Endothelial cell of umbilical vein (primary cell): Measurements from ENCODE around the gene ZNF213. TPM values are rescaled to one million over a fixed set of nuclear protein-coding genes. Genes with fewer than 3 reads are reported as not detected.

Experiments used
- BruUV-seq: library from RNA; stranded (reverse); fragments of 400-500 nt; replicated peaks from 2 replicates; lab custom pipeline; 2021; lab: Mats Ljungman, UMichigan
- CTCF ChIA-PET: fragments of 300-600, 350-600 bp; sonication (Branson Sonifier 250); formaldehyde crosslinking; loops from one replicate; lab custom pipeline; 2021; ENCODE audit warnings: antibody characterized with exemption, inconsistent platforms; lab: Charles Lee
- POLR2A ChIA-PET: fragments of 300-600, 350-600 bp; sonication (Branson Sonifier 250); formaldehyde crosslinking; loops from one replicate; lab custom pipeline; 2021; ENCODE audit warnings: antibody characterized with exemption, inconsistent platforms; lab: Charles Lee
- DNase-seq: peaks from one replicate; pipeline ENCODE4 v3.0.0-alpha.2; 2011; ENCODE audit warnings: low read depth, low spot score
- FAIRE-seq: peaks from 2 replicates; lab custom pipeline; 2011; peaks lifted over from hg19 to GRCh38; lab: Jason Lieb, UNC
- H2AFZ ChIP-seq: 2 replicates; pipeline ENCODE4 v1.6.0; 2012; ENCODE audit warnings: low read depth, low read length, control low read depth, inconsistent platforms
- H3K27ac ChIP-seq: 2 replicates; pipeline ENCODE4 v1.5.1; 2011; ENCODE audit warnings: low read depth, mild to moderate bottlenecking, control low read depth, low read length, moderate library complexity; ENCODE audit not compliant: insufficient read depth
- H3K27me3 ChIP-seq, 2 experiments: 2 replicates each; pipeline versions ENCODE4 v1.6.0 to v1.6.1; 2011; ENCODE audit warnings: low read length in 2 of 2, mixed read lengths in 1 of 2; ENCODE audit not compliant: control insufficient read depth in 2 of 2, insufficient read depth in 2 of 2
- H3K36me3 ChIP-seq, 2 experiments: 2 replicates in 1 of 2; 3 replicates in 1 of 2; pipeline ENCODE4 v1.5.1; 2011; ENCODE audit warnings: low read length in 2 of 2, mild to moderate bottlenecking in 1 of 2, moderate library complexity in 1 of 2; ENCODE audit not compliant: control insufficient read depth in 2 of 2, insufficient read depth in 2 of 2; ENCODE audit errors: extremely low read depth in 1 of 2
- H3K4me1 ChIP-seq: 3 replicates; pipeline ENCODE4 v1.5.1; 2011; ENCODE audit warnings: mild to moderate bottlenecking, low read length; ENCODE audit not compliant: control insufficient read depth, insufficient read depth; ENCODE audit errors: extremely low read depth
- H3K4me2 ChIP-seq: 2 replicates; pipeline ENCODE4 v1.6.1; 2011; ENCODE audit warnings: low read length, control low read depth, mixed read lengths; ENCODE audit not compliant: insufficient read depth
- H3K4me3 ChIP-seq, 3 experiments: fragments of 200-600 bp in 1 of 3; sonication (generic), shearing (Covaris generic) in 1 of 3; replicated peaks in 1 of 3; 2 replicates each; pipeline ENCODE4 v1.5.1; 2011 to 2016; ENCODE audit warnings: control low read depth in 3 of 3, low read length in 3 of 3, mild to moderate bottlenecking in 2 of 3, inconsistent platforms in 1 of 3, low read depth in 1 of 3, moderate library complexity in 1 of 3; ENCODE audit not compliant: insufficient read depth in 1 of 3
- H3K79me2 ChIP-seq: 2 replicates; pipeline ENCODE4 v1.6.0; 2012; ENCODE audit warnings: low read length, inconsistent platforms; ENCODE audit not compliant: control insufficient read depth, insufficient read depth
- H3K9ac ChIP-seq: replicated peaks from 2 replicates; pipeline ENCODE3; 2011; ENCODE audit warnings: low read length, control low read depth; ENCODE audit not compliant: insufficient read depth; ENCODE audit errors: extremely low read depth
- H3K9me1 ChIP-seq: replicated peaks from 3 replicates; pipeline ENCODE4 v1.6.0; 2011; ENCODE audit warnings: mild to moderate bottlenecking, low read length; ENCODE audit not compliant: control insufficient read depth, insufficient read depth; ENCODE audit errors: extremely low read depth
- H3K9me3 ChIP-seq: replicated peaks from 2 replicates; pipeline ENCODE4 v1.5.1; 2012; ENCODE audit warnings: low read length, inconsistent platforms; ENCODE audit not compliant: control insufficient read depth, insufficient read depth
- H4K20me1 ChIP-seq: replicated peaks from 2 replicates; pipeline ENCODE3; 2011; ENCODE audit warnings: mild to moderate bottlenecking, low read length; ENCODE audit not compliant: control insufficient read depth, insufficient read depth; ENCODE audit errors: extremely low read depth
- CTCF ChIP-seq, 2 donors: IDR thresholded peaks; 1 replicate in 1 of 2; 2 replicates in 1 of 2; pipeline ENCODE4 v1.5.1; 2011; ENCODE audit warnings: low read length in 2 of 2, mild to moderate bottlenecking in 2 of 2, moderate library complexity in 2 of 2, control low read depth in 1 of 2, inconsistent platforms in 1 of 2, low read depth in 1 of 2; ENCODE audit not compliant: insufficient read depth in 1 of 2; ENCODE audit errors: extremely low read depth in 1 of 2
- EZH2 ChIP-seq: IDR thresholded peaks from 2 replicates; pipeline ENCODE4 v1.6.1; 2012; ENCODE audit warnings: borderline replicate concordance, low read depth, mild to moderate bottlenecking, moderate library complexity, low read length, inconsistent platforms; ENCODE audit not compliant: severe bottlenecking
- FOS ChIP-seq: IDR thresholded peaks from 2 replicates; pipeline ENCODE4 v1.6.1; 2011; ENCODE audit warnings: mild to moderate bottlenecking, low read length, moderate library complexity, borderline replicate concordance; ENCODE audit not compliant: insufficient read depth
- JUN ChIP-seq: IDR thresholded peaks from 2 replicates; pipeline ENCODE4 v1.6.1; 2011; ENCODE audit warnings: borderline replicate concordance, low read depth; ENCODE audit not compliant: insufficient read length, insufficient read depth
- MYC ChIP-seq: IDR thresholded peaks from one replicate; pipeline ENCODE4 v1.6.1; 2011; ENCODE audit warnings: mild to moderate bottlenecking, low read depth, low read length
- POLR2A ChIP-seq: IDR thresholded peaks from 2 replicates; pipeline ENCODE4 v1.6.1; 2012; ENCODE audit warnings: low read depth, mild to moderate bottlenecking, control low read depth, low read length
- POLR2AphosphoS5 ChIP-seq: IDR thresholded peaks from 2 replicates; pipeline ENCODE4 v1.6.1; 2012; ENCODE audit warnings: low read depth, mild to moderate bottlenecking, control low read depth, low read length, moderate library complexity; ENCODE audit not compliant: insufficient read depth
- dilution Hi-C: fragments of 300-500 bp; cut with MboI; formaldehyde crosslinking; loops from one replicate; pipeline ENCODE4 v1.15.0; 2019; ENCODE audit warnings: low sequenced_read_pairs; ENCODE audit not compliant: extremely low pct_ligation_motif_present
- intact Hi-C: fragments of 100-400 bp; cut with micrococcal nuclease; formaldehyde crosslinking; loops from one replicate; pipeline ENCODE4 v1.10.0; 2022
- polyA plus RNA-seq, 4 experiments: library from polyadenylated mRNA; depleted of rRNA in 3 of 4; stranded (reverse) in 3 of 4; unstranded in 1 of 4; fragments of >200 nt; gene quantifications; 2 replicates each; pipeline versions ENCODE4 v1.2.1 to v1.2.3, GENCODE V29; 2011 to 2012; ENCODE audit warnings: missing spikeins in 1 of 4
- total RNA-seq: library from RNA; stranded (reverse); gene quantifications from 2 replicates; pipeline ENCODE4 v1.2.3, GENCODE V29; 2021

ZNF213 gene
- total and polyA plus RNA-seq, 2 donors (not counting 3 experiments of a cell fraction or from before 2014, with no cell fraction given), result 2.0 to 9.8 TPM

GRCh38 chr16:3101841-3102470, 32.9 kb upstream of the ZNF213 start:
- H3K36me3 ChIP-seq, result no peaks in the 10 kb centered on the region
- no peak overlapping the region for H3K4me3 ChIP-seq
- H3K27ac ChIP-seq, result peak overlapping the region; percentile 53
- no peaks in the 10 kb centered on the region for H3K79me2 ChIP-seq
- H3K9me3 ChIP-seq, result no peaks in the 10 kb centered on the region
- no TSS peak for BruUV-seq
- peak; percentile 91 for DNase-seq
- peak overlapping the region; percentile 33 for H2AFZ ChIP-seq
- no peak overlapping the region for H3K9ac ChIP-seq
- no peaks in the 10 kb centered on the region for H3K9me1 ChIP-seq
- no peaks in the 10 kb centered on the region for H4K20me1 ChIP-seq
- ChIA-PET POLR2A (interaction anchor here (0.6 to 1.3 kb wide), 4 partner anchors 14 to 342 kb away, joined by 3 to 5 read pairs (median 4); no protein-coding TSS in a partner anchor), CTCF (interaction anchor here (0.8 to 3.4 kb wide), 15 partner anchors 9 to 78 kb away, joined by 3 to 29 read pairs (median 5); partner anchors contain the start of genes HCFC1R1, THOC6 and ZNF205)
- no peak for TF ChIP-seq CTCF (IDR thresholded peaks at IDR 0.05; ENCODE audit: extremely low read depth in 1 of 2, insufficient read depth in 1 of 2, low read depth in 1 of 2, low read length in 2 of 2)
- peak; percentile 73 for TF ChIP-seq POLR2AphosphoS5
- TF ChIP-seq MYC, result no peak
- TF ChIP-seq JUN, result peak; percentile 10
- TF ChIP-seq FOS, result peak; percentile 6
- no peak for TF ChIP-seq EZH2
- peak; percentile 31 for TF ChIP-seq POLR2A
- peaks cover 32% of the 10 kb centered on the region for H3K4me1 ChIP-seq
- FAIRE-seq, result peak; percentile 94
- H3K27me3 ChIP-seq, result no peaks in the 10 kb centered on the region
- H3K4me2 ChIP-seq, result peak overlapping the region; percentile 3
- intact Hi-C loops, result loop anchor here (1.0 to 2.0 kb wide), 4 partner anchors 15 to 43 kb away; partner anchors contain the start of gene ZNF213
- dilution Hi-C loops, result no loop called here
